ENCODE results near the gene GRB14.
"Not testable (repeated sequence)": the region's sequence is repeated elsewhere in the genome, so short reads cannot be mapped to it uniquely, and the experiment has no call there.

GRB14 gene

GRCh38 chr2:164478205-164478604 is 143.1 kb downstream of the GRB14 start:
- no peak for DNase-seq

GRCh38 chr2:164474873-164475272 is 146.4 kb downstream of the GRB14 start:
- no peak for DNase-seq

- DNase-seq: no peak
These were observed 148.3 kb downstream of the GRB14 start for GRCh38 chr2:164473021-164473420.

GRCh38 chr2:164465047-164465446 is 156.2 kb downstream of the GRB14 start:
- not testable (repeated sequence) for DNase-seq

GRCh38 chr2:164464376-164464775 is 156.9 kb downstream of the GRB14 start:
- DNase-seq: no peak

GRCh38 chr2:164458792-164459191 is 162.5 kb downstream of the GRB14 start:
- DNase-seq: no peak

GRCh38 chr2:164457271-164457670 is 164.0 kb downstream of the GRB14 start:
- no peak for DNase-seq

GRCh38 chr2:164456619-164457018 is 164.7 kb downstream of the GRB14 start:
- no peak for DNase-seq

GRCh38 chr2:164453656-164454305 is 167.5 kb downstream of the GRB14 start:
- DNase-seq: no peak

- no peak for DNase-seq
These were observed 171.0 kb downstream of the GRB14 start for GRCh38 chr2:164450278-164450677.

- DNase-seq: no peak
These were observed 171.6 kb downstream of the GRB14 start for GRCh38 chr2:164449706-164450105.

GRCh38 chr2:164447660-164448059 is 173.6 kb downstream of the GRB14 start:
- DNase-seq: no peak

Measured in activated CD8-positive, alpha-beta memory T cell treated with anti-CD3 and anti-CD28 coated beads for 24 hours (primary cell).